Endometrial microvascular endothelial cells (primary cell): ENCODE data around the gene NLN. TPM values are rescaled to one million over a fixed set of nuclear protein-coding genes. Genes with fewer than 3 reads are reported as not detected.

Experiments used
- total RNA-seq: library from RNA; depleted of rRNA; stranded (reverse); fragments of >200 nt; gene quantifications from one replicate; pipeline ENCODE4 v1.2.3, GENCODE V29; 2015; ENCODE audit errors: inconsistent ontology term

The NLN gene
- total RNA-seq, 1 donor from 2014 or later, result 52.0 TPM

Other genes starting within 250 kb of the NLN start
- 26.0 TPM for gene ADAMTS6, start 240.3 kb upstream of the NLN start, total RNA-seq
- 22.5 TPM for gene CENPK, start 159.0 kb upstream of the NLN start, total RNA-seq
- gene PPWD1, start 158.9 kb upstream of the NLN start, total RNA-seq, result 36.6 TPM
- gene TRIM23, start 97.9 kb upstream of the NLN start, total RNA-seq, result 9.2 TPM
- gene SHLD3, start 97.2 kb upstream of the NLN start, total RNA-seq, result 1.1 TPM
- 15.2 TPM for gene TRAPPC13, start 97.2 kb upstream of the NLN start, total RNA-seq
- gene SGTB, start 96 bp upstream of the NLN start, total RNA-seq, result 13.9 TPM
- gene ERBIN, start 204.4 kb downstream of the NLN start, total RNA-seq, result 27.5 TPM